Measurements from ENCODE around the gene RHOBTB1. TPM values are rescaled to one million over a fixed set of nuclear protein-coding genes. Genes with fewer than 3 reads are reported as not detected.

Gene RHOBTB1
- total RNA-seq, 1 experiment from 2014 or later: 2.5 TPM

DNA sequence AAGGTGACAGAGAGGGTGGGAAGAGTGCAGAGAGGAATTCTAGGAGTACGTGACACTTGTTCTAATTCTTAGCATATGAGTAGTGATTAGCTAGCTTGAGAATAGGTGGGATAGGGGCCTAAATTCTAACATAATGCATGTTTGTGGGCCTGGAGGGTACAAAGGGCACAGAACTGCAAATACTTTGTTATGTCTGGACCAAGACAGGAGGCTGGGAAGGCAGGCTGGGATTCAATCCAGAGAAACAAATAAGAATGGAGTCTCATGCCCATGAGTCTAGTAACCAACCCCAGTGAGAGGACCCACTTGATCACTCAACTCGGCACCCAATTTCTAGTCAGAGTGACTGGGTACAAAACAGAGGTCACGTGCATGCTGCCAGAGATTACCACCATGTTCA is 40.9 kb downstream of the RHOBTB1 start:
- Histone ChIP-seq H2BK15ac (ENCODE audit: low read depth, low read length) (no peak overlapping the region), H3T11ph (ENCODE audit: low read length) (no peak overlapping the region), H3K9ac (ENCODE audit: extremely low read depth, insufficient read length, low read length) (no peak overlapping the region), H3K79me1 (ENCODE audit: insufficient read depth, low read depth, low read length, poor library complexity, severe bottlenecking) (no peaks in the 10 kb centered on the region), H3K27me3 (ENCODE audit: insufficient read depth, low read length) (no peaks in the 10 kb centered on the region), H2BK5ac (ENCODE audit: insufficient read length, low read length) (no peak overlapping the region), H2AK5ac (ENCODE audit: insufficient read length, low read length) (no peak overlapping the region), H3K4ac (ENCODE audit: low read depth, low read length) (no peak overlapping the region), H2BK120ac (ENCODE audit: low read depth, low read length, poor library complexity, severe bottlenecking) (no peak overlapping the region), H2BK20ac (ENCODE audit: low read depth, low read length, poor library complexity, severe bottlenecking) (no peak overlapping the region), H3K23me2 (ENCODE audit: insufficient read length, low read depth, low read length, poor library complexity, severe bottlenecking) (no peaks in the 10 kb centered on the region), H2AFZ (ENCODE audit: low read length) (no peak overlapping the region), H3K27ac (ENCODE audit: insufficient read length, low read depth, low read length) (no peak overlapping the region), H3K9me3 (ENCODE audit: control insufficient read depth, low read depth, low read length) (no peaks in the 10 kb centered on the region), H3K56ac (ENCODE audit: insufficient read length, low read depth, low read length) (no peak overlapping the region), H4K5ac (ENCODE audit: insufficient read length, low read depth, low read length) (no peak overlapping the region), H4K8ac (replicated peaks; ENCODE audit: insufficient read length, low read depth, low read length) (no peak overlapping the region), H3K79me2 (ENCODE audit: insufficient read depth, low read length) (no peaks in the 10 kb centered on the region), H3K4me2 (ENCODE audit: insufficient read depth, insufficient read length, low read length) (no peak overlapping the region), H4K91ac (ENCODE audit: insufficient read length, low read depth, low read length) (no peak overlapping the region), H4K20me1 (ENCODE audit: control insufficient read depth, insufficient read depth, insufficient read length) (no peaks in the 10 kb centered on the region), H3K14ac (ENCODE audit: insufficient read depth, low read length) (no peak overlapping the region), H3K18ac (ENCODE audit: insufficient read length, low read depth, low read length) (no peak overlapping the region), H3K4me1 (ENCODE audit: insufficient read depth, low read length) (no peaks in the 10 kb centered on the region), H3K23ac (ENCODE audit: insufficient read length, low read depth, low read length) (no peak overlapping the region), H2BK12ac (ENCODE audit: insufficient read length, low read depth, low read length) (no peak overlapping the region)
- 0 out of 4 replicates have a peak, but pooled peaks cover 0 to 2% of the 10 kb centered on the region in 2 experiments for H3K4me1 Mint-ChIP-seq
- WGBS (ENCODE audit: extremely low coverage, insufficient read length, low lambda C conversion rate): no CpG with 5 or more reads among the region's 3 CpGs
- H3K36me3 Mint-ChIP-seq (ENCODE audit: insufficient read depth in 1 of 3, low read depth in 3 of 3): peaks cover 6 to 17% (median 16%) of the 10 kb centered on the region in 3 experiments
- peak overlapping the region in 1 of 3 experiments; percentile 30; a peak in 1 of 7 replicates for H3K27ac Mint-ChIP-seq
- no peaks in the 10 kb centered on the region for H3K27me3 Mint-ChIP-seq (ENCODE audit: low read depth)
- DNase-seq: no peak
- no peak overlapping the region for H3K4me3 Mint-ChIP-seq
- TF ChIP-seq, protein P1, sequence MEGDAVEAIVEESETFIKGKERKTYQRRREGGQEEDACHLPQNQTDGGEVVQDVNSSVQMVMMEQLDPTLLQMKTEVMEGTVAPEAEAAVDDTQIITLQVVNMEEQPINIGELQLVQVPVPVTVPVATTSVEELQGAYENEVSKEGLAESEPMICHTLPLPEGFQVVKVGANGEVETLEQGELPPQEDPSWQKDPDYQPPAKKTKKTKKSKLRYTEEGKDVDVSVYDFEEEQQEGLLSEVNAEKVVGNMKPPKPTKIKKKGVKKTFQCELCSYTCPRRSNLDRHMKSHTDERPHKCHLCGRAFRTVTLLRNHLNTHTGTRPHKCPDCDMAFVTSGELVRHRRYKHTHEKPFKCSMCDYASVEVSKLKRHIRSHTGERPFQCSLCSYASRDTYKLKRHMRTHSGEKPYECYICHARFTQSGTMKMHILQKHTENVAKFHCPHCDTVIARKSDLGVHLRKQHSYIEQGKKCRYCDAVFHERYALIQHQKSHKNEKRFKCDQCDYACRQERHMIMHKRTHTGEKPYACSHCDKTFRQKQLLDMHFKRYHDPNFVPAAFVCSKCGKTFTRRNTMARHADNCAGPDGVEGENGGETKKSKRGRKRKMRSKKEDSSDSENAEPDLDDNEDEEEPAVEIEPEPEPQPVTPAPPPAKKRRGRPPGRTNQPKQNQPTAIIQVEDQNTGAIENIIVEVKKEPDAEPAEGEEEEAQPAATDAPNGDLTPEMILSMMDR (conservative IDR thresholded peaks at IDR 0.05): no peak
- H3K9me3 Mint-ChIP-seq: peaks cover 8 to 11% of the 10 kb centered on the region in 2 experiments; a peak in 4 of 5 replicates

All from H9 (cell line).